GM21526 (cell line): ENCODE data around the gene METAP2.

ENCODE experiments used
- ATAC-seq: cut with Tn5 transposase; IDR thresholded peaks from one replicate; pipeline ENCODE4 v1.9.1; 2021; ENCODE audit warnings: moderate library complexity; ENCODE audit not compliant: unreplicated experiment, low FRiP score

Gene METAP2

GRCh38 chr12:95547522-95548055 is 73.6 kb downstream of the METAP2 start:
- ATAC-seq, result no peak

- ATAC-seq, result no peak
Observed at GRCh38 chr12:95548056-95548538, 74.1 kb downstream of the METAP2 start.

GRCh38 chr12:95548539-95549391 is 74.8 kb downstream of the METAP2 start:
- ATAC-seq, result no peak

GRCh38 chr12:95549392-95550084 is 75.6 kb downstream of the METAP2 start:
- no peak for ATAC-seq

- no peak for ATAC-seq
Observed at GRCh38 chr12:95551305-95551704, 77.4 kb downstream of the METAP2 start, which contains the start of gene USP44. USP44 (minus strand) TSS chr12:95551476; CDS start chr12:95534256, 17,220 bp downstream.

GRCh38 chr12:95551913-95552516 is 78.1 kb downstream of the METAP2 start:
- no peak for ATAC-seq

- no peak for ATAC-seq
Observed at GRCh38 chr12:95553197-95553943, 79.4 kb downstream of the METAP2 start.

- no peak for ATAC-seq
Observed at GRCh38 chr12:95554532-95555071, 80.7 kb downstream of the METAP2 start.

GRCh38 chr12:95557625-95558024 is 83.7 kb downstream of the METAP2 start:
- ATAC-seq, result no peak
